ENCODE results near the gene SETDB2. TPM values are rescaled to one million over a fixed set of nuclear protein-coding genes. Genes with fewer than 3 reads are reported as not detected.

The SETDB2 gene
- polyA plus RNA-seq, 3 donors = 4.8 to 6.8 (median 6.4) TPM

GRCh38 chr13:49533011-49533410 lies 88.9 kb downstream of the SETDB2 start:
- no peak overlapping the region for H3K4me2 ChIP-seq (replicated peaks; ENCODE audit: extremely low read depth, low read length, poor library complexity, severe bottlenecking)

GRCh38 chr13:49533591-49534269 lies 89.7 kb downstream of the SETDB2 start:
- peaks cover 36 to 42% of the 10 kb centered on the region in 2 donors for H3K4me1 ChIP-seq (ENCODE audit: control insufficient read depth in 1 of 2, insufficient read depth in 2 of 2, low read length in 2 of 2)
- Mint-ChIP-seq H3K4me3 (peak overlapping the region in 1 of 2 donors; percentile 61), H3K9me3 (peaks cover 0 to 3% (median 0%) of the 10 kb centered on the region in 7 donors), H3K4me1 (peaks cover 28% of the 10 kb centered on the region), H3K27me3 (ENCODE audit: low read depth in 3 of 3) (no peaks in the 10 kb centered on the region), H3K27ac (peak overlapping the region in 6 of 7 donors; percentile 43 to 92 (median 72)), H3K36me3 (peaks cover 35 to 51% of the 10 kb centered on the region in 2 donors)
- DNase-seq = peak; percentile 23 to 64 (median 64)
- peaks cover 6 to 19% of the 10 kb centered on the region in 2 donors for H3K36me3 ChIP-seq (replicated peaks in 1 of 2; ENCODE audit: control insufficient read depth in 1 of 2, insufficient read depth in 2 of 2, low read length in 2 of 2)
- H2AFZ ChIP-seq (ENCODE audit: insufficient read depth, low read depth, low read length, poor library complexity, severe bottlenecking) = peak overlapping the region; percentile 64
- H3K79me2 ChIP-seq (ENCODE audit: insufficient read depth, low read length) = no peaks in the 10 kb centered on the region
- no peaks in the 10 kb centered on the region for H4K20me1 ChIP-seq (ENCODE audit: insufficient read depth, low read length)
- no peak for TF ChIP-seq CTCF (IDR thresholded peaks at IDR 0.05)
- WGBS (ENCODE audit: insufficient coverage) = 2% methylated on average over 5 of the region's 7 CpGs
- peak overlapping the region; percentile 65 for H3K27ac ChIP-seq (ENCODE audit: low read depth in 1 of 2, low read length in 2 of 2)
- intact Hi-C loops (cut with micrococcal nuclease) = no loop called here
- H3K27me3 ChIP-seq (ENCODE audit: control insufficient read depth in 2 of 2, insufficient read depth in 2 of 2, low read length in 2 of 2) = no peaks in the 10 kb centered on the region
- H3K4me2 ChIP-seq (replicated peaks; ENCODE audit: extremely low read depth, low read length, poor library complexity, severe bottlenecking) = no peak overlapping the region
- no peaks in the 10 kb centered on the region for H3K9me3 ChIP-seq (replicated peaks in 1 of 2; ENCODE audit: control insufficient read depth in 1 of 2, insufficient read depth in 1 of 2, low read length in 2 of 2)
- H3K9ac ChIP-seq (ENCODE audit: insufficient read depth, low read length, poor library complexity, severe bottlenecking) = no peak overlapping the region
- H3K4me3 ChIP-seq (replicated peaks in 1 of 3; ENCODE audit: low read depth in 2 of 3, low read length in 3 of 3) = peak overlapping the region in 1 of 3 experiments; percentile 23

More at GRCh38 chr13:49533011-49533410, 88.9 kb downstream of the SETDB2 start:
- Mint-ChIP-seq H3K27me3 (ENCODE audit: low read depth in 3 of 3) (no peaks in the 10 kb centered on the region), H3K4me1 (peaks cover 28% of the 10 kb centered on the region), H3K36me3 (peaks cover 41 to 53% of the 10 kb centered on the region in 2 donors), H3K27ac (peak overlapping the region in 1 of 7 donors; percentile 72), H3K9me3 (peaks cover 0 to 3% (median 0%) of the 10 kb centered on the region in 7 donors), H3K4me3 (no peak overlapping the region)
- Histone ChIP-seq H2AFZ (ENCODE audit: insufficient read depth, low read depth, low read length, poor library complexity, severe bottlenecking) (no peak overlapping the region), H4K20me1 (ENCODE audit: insufficient read depth, low read length) (no peaks in the 10 kb centered on the region), H3K27ac (ENCODE audit: low read depth in 1 of 2, low read length in 2 of 2) (no peak overlapping the region), H3K9me3 (replicated peaks in 1 of 2; ENCODE audit: control insufficient read depth in 1 of 2, insufficient read depth in 1 of 2, low read length in 2 of 2) (no peaks in the 10 kb centered on the region), H3K27me3 (ENCODE audit: control insufficient read depth in 2 of 2, insufficient read depth in 2 of 2, low read length in 2 of 2) (no peaks in the 10 kb centered on the region), H3K79me2 (ENCODE audit: insufficient read depth, low read length) (no peaks in the 10 kb centered on the region), H3K9ac (ENCODE audit: insufficient read depth, low read length, poor library complexity, severe bottlenecking) (no peak overlapping the region), H3K36me3 (replicated peaks in 1 of 2; ENCODE audit: control insufficient read depth in 1 of 2, insufficient read depth in 2 of 2, low read length in 2 of 2) (peaks cover 7 to 22% of the 10 kb centered on the region in 2 donors), H3K4me3 (replicated peaks in 1 of 3; ENCODE audit: low read depth in 2 of 3, low read length in 3 of 3) (no peak overlapping the region), H3K4me1 (ENCODE audit: control insufficient read depth in 1 of 2, insufficient read depth in 2 of 2, low read length in 2 of 2) (peaks cover 36 to 49% of the 10 kb centered on the region in 2 donors)
- intact Hi-C loops (cut with micrococcal nuclease) = no loop called here
- DNase-seq = peak in 2 of 3 donors; percentile 6 to 19
- no peak for TF ChIP-seq CTCF (IDR thresholded peaks at IDR 0.05)

All from CD14-positive monocyte (primary cell).